ENCODE results near the gene PAWR.

Gene PAWR

DNA sequence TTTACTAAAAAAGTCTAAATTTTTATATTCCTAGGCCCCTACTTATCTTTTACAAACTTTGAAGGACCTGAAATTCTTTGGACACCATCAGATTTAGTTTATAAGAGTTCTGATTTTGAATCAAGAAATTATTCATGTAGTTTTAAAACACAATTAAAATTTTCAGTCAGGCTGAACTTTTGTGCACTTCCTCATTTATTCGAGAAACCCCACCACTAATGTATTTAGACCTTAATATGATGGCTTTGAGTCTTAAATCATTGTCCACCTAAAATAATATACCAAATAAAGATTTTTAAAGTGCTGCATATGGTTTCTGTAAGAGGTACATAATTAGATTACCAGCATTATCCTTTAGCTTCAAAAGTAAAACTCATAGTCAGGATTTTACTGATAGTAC is 103.4 kb downstream of the PAWR start:
- TF ChIP-seq ISL1 (CRISPR knock-in tag; IDR thresholded peaks at IDR 0.05) (0 out of 2 replicates have a peak, but pooled peaks have one; percentile 22), TCF4 (CRISPR knock-in tag; IDR thresholded peaks at IDR 0.05; ENCODE audit: borderline replicate concordance) (peak; percentile 14; the same call in 1 of the 2 replicates), GLIS3 (CRISPR knock-in tag; IDR thresholded peaks at IDR 0.05) (no peak), TSHZ2 (CRISPR knock-in tag; IDR thresholded peaks at IDR 0.05) (no peak), CSRNP3 (CRISPR knock-in tag; IDR thresholded peaks at IDR 0.05) (no peak), BACH2 (CRISPR knock-in tag; IDR thresholded peaks at IDR 0.05; ENCODE audit: borderline replicate concordance) (no peak)
- no peak for ATAC-seq

DNA sequence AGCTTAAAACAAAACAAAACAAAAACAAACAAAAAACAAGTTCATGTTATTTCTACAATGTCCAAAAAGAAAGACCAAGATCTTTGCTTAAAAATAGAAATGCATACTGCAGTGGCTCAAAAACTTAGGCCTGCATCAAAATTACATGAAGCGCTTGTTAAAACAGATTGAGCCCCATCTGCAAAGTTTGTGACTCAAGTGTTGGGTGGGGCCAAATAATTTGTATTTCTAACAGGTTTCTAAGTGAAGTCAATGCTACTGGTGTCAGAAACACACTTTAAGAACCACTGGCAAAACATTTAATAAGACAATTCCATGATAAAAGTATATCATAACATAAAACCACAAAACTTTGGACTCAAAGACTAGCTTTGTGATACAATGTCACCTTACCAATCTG is 105.6 kb downstream of the PAWR start:
- no peak for ATAC-seq
- no peak for TF ChIP-seq ZFP3 (CRISPR knock-in tag; IDR thresholded peaks at IDR 0.05)
- TF ChIP-seq RARB (CRISPR knock-in tag; IDR thresholded peaks at IDR 0.05) = no peak

DNA sequence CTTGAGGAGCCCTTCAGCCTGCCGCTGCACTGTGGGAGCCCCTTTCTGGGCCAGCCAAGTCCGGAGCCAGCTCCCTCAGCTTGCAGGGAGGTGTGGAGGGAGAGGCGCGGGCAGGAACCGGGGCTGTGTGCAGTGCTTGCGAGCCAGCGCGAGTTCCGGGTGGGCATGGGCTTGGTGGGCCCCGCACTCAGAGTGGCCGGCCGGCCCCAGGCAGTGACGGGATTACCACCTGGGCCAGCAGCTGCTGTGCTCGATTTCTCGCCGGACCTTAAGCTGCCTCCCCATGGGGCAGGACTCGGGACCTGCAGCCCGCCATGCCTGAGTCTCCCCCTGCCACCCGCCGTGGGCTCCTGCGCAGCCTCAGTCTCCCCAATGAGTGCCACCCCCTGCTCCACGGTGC is 116.9 kb downstream of the PAWR start:
- TF ChIP-seq ESRRG (CRISPR knock-in tag; IDR thresholded peaks at IDR 0.05) = no peak
- TF ChIP-seq RARB (CRISPR knock-in tag; IDR thresholded peaks at IDR 0.05) = no peak
- no peak for TF ChIP-seq SNAI2 (CRISPR knock-in tag; IDR thresholded peaks at IDR 0.05)
- no peak for TF ChIP-seq BACH2 (CRISPR knock-in tag; IDR thresholded peaks at IDR 0.05; ENCODE audit: borderline replicate concordance)
- no peak for TF ChIP-seq ZFP3 (CRISPR knock-in tag; IDR thresholded peaks at IDR 0.05)
- TF ChIP-seq, protein P1, sequence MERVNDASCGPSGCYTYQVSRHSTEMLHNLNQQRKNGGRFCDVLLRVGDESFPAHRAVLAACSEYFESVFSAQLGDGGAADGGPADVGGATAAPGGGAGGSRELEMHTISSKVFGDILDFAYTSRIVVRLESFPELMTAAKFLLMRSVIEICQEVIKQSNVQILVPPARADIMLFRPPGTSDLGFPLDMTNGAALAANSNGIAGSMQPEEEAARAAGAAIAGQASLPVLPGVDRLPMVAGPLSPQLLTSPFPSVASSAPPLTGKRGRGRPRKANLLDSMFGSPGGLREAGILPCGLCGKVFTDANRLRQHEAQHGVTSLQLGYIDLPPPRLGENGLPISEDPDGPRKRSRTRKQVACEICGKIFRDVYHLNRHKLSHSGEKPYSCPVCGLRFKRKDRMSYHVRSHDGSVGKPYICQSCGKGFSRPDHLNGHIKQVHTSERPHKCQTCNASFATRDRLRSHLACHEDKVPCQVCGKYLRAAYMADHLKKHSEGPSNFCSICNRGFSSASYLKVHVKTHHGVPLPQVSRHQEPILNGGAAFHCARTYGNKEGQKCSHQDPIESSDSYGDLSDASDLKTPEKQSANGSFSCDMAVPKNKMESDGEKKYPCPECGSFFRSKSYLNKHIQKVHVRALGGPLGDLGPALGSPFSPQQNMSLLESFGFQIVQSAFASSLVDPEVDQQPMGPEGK (CRISPR knock-in tag; IDR thresholded peaks at IDR 0.05; ENCODE audit: borderline replicate concordance) = no peak
- no peak for TF ChIP-seq CSDC2 (CRISPR knock-in tag; IDR thresholded peaks at IDR 0.05)
- TF ChIP-seq ZNF8 (CRISPR knock-in tag; IDR thresholded peaks at IDR 0.05) = no peak
- TF ChIP-seq CSRNP3 (CRISPR knock-in tag; IDR thresholded peaks at IDR 0.05) = no peak
- TF ChIP-seq PPARA (CRISPR knock-in tag; IDR thresholded peaks at IDR 0.05; ENCODE audit: borderline replicate concordance) = no peak
- TF ChIP-seq ARNTL (CRISPR knock-in tag; IDR thresholded peaks at IDR 0.05; ENCODE audit: borderline replicate concordance, low read depth) = no peak
- TF ChIP-seq ZNF565 (CRISPR knock-in tag; conservative IDR thresholded peaks at IDR 0.05; ENCODE audit: low read depth) = no peak
- no peak for TF ChIP-seq OSR1 (CRISPR knock-in tag; IDR thresholded peaks at IDR 0.05)
- ATAC-seq = no peak

GRCh38 chr12:79569679-79570078 is 121.1 kb downstream of the PAWR start:
- ATAC-seq = no peak
- no peak for TF ChIP-seq ZNF565 (CRISPR knock-in tag; conservative IDR thresholded peaks at IDR 0.05; ENCODE audit: low read depth)
- TF ChIP-seq SNAI2 (CRISPR knock-in tag; IDR thresholded peaks at IDR 0.05) = no peak
- TF ChIP-seq, protein P1 (CRISPR knock-in tag; IDR thresholded peaks at IDR 0.05; ENCODE audit: borderline replicate concordance) = no peak
- TF ChIP-seq CSRNP3 (CRISPR knock-in tag; IDR thresholded peaks at IDR 0.05) = no peak
- TF ChIP-seq, protein P2, sequence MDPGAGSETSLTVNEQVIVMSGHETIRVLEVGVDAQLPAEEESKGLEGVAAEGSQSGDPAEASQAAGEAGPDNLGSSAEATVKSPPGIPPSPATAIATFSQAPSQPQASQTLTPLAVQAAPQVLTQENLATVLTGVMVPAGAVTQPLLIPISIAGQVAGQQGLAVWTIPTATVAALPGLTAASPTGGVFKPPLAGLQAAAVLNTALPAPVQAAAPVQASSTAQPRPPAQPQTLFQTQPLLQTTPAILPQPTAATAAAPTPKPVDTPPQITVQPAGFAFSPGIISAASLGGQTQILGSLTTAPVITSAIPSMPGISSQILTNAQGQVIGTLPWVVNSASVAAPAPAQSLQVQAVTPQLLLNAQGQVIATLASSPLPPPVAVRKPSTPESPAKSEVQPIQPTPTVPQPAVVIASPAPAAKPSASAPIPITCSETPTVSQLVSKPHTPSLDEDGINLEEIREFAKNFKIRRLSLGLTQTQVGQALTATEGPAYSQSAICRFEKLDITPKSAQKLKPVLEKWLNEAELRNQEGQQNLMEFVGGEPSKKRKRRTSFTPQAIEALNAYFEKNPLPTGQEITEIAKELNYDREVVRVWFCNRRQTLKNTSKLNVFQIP (CRISPR knock-in tag; IDR thresholded peaks at IDR 0.05; ENCODE audit: borderline replicate concordance, low read depth) = no peak
- no peak for TF ChIP-seq ARNTL (CRISPR knock-in tag; IDR thresholded peaks at IDR 0.05; ENCODE audit: borderline replicate concordance, low read depth)
- TF ChIP-seq ZNF70 (CRISPR knock-in tag; IDR thresholded peaks at IDR 0.05) = no peak
- TF ChIP-seq GLIS3 (CRISPR knock-in tag; IDR thresholded peaks at IDR 0.05) = no peak
- TF ChIP-seq TSHZ2 (CRISPR knock-in tag; IDR thresholded peaks at IDR 0.05) = no peak
- no peak for TF ChIP-seq ZNF8 (CRISPR knock-in tag; IDR thresholded peaks at IDR 0.05)
- TF ChIP-seq OSR1 (CRISPR knock-in tag; IDR thresholded peaks at IDR 0.05) = no peak
